Measurements from ENCODE around the gene CYP2B6. TPM values are rescaled to one million over a fixed set of nuclear protein-coding genes. Genes with fewer than 3 reads are reported as not detected.
"Not testable (repeated sequence)": the region's sequence is repeated elsewhere in the genome, so short reads cannot be mapped to it uniquely, and the experiment has no call there.

Gene CYP2B6
- total and polyA plus RNA-seq, 2 donors (not counting 3 experiments of a cell fraction or from before 2014, with no cell fraction given): not detected

DNA sequence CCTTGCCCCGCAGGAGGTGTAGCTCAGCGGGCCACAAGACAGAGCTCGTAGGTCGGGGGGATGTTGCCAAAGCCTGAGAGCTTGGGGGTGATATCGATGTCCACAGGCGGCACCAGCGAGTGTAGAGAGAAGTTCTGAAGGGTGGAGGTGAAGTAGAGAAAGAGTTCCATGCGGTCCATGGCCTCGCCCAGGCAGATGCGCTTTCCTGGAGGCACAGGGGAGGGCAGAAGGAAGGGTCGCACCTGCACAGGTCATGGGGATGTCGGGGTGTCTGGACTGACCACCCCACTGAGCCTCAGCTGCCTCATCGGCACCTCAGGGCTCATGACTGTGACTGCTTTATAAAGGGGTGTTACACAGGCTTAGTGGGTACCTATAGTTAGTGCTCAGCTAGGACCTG is 59.3 kb downstream of the CYP2B6 start:
- Histone ChIP-seq H3K27ac (ENCODE audit: insufficient read depth, low read depth, low read length) (no peak overlapping the region), H4K20me1 (replicated peaks; ENCODE audit: control insufficient read depth, extremely low read depth, insufficient read depth, low read length) (no peaks in the 10 kb centered on the region), H3K9me1 (replicated peaks; ENCODE audit: control insufficient read depth, extremely low read depth, insufficient read depth, low read length) (no peaks in the 10 kb centered on the region), H3K9me3 (replicated peaks; ENCODE audit: control insufficient read depth, insufficient read depth, low read length) (no peaks in the 10 kb centered on the region), H3K36me3 (ENCODE audit: control insufficient read depth in 2 of 2, extremely low read depth in 1 of 2, insufficient read depth in 2 of 2, low read length in 2 of 2) (no peaks in the 10 kb centered on the region), H3K4me1 (ENCODE audit: control insufficient read depth, extremely low read depth, insufficient read depth, low read length) (no peaks in the 10 kb centered on the region), H3K27me3 (ENCODE audit: control insufficient read depth in 2 of 2, insufficient read depth in 2 of 2, low read length in 2 of 2) (no peaks in the 10 kb centered on the region), H3K4me2 (ENCODE audit: insufficient read depth, low read length) (no peak overlapping the region), H2AFZ (ENCODE audit: low read depth, low read length) (no peak overlapping the region), H3K4me3 (replicated peaks in 1 of 3; ENCODE audit: insufficient read depth in 1 of 3, low read depth in 1 of 3, low read length in 3 of 3) (no peak overlapping the region), H3K79me2 (ENCODE audit: control insufficient read depth, insufficient read depth, low read length) (no peaks in the 10 kb centered on the region), H3K9ac (replicated peaks; ENCODE audit: extremely low read depth, insufficient read depth, low read length) (no peak overlapping the region)
- ChIA-PET CTCF (no interaction called here), POLR2A (no interaction called here)
- dilution Hi-C loops (cut with MboI; ENCODE audit: extremely low pct_ligation_motif_present, low sequenced_read_pairs): no loop called here
- no peak for FAIRE-seq
- DNase-seq (ENCODE audit: low read depth, low spot score): no peak
- intact Hi-C loops (cut with micrococcal nuclease): no loop called here
- BruUV-seq (replicated peaks): no TSS peak
- TF ChIP-seq POLR2AphosphoS5 (IDR thresholded peaks at IDR 0.05; ENCODE audit: insufficient read depth, low read depth, low read length) (no peak), POLR2A (IDR thresholded peaks at IDR 0.05; ENCODE audit: low read depth, low read length) (no peak), JUN (IDR thresholded peaks at IDR 0.05; ENCODE audit: borderline replicate concordance, insufficient read depth, insufficient read length, low read depth) (no peak), FOS (IDR thresholded peaks at IDR 0.05; ENCODE audit: borderline replicate concordance, insufficient read depth, low read length) (no peak), GATA2 (IDR thresholded peaks at IDR 0.05; ENCODE audit: insufficient read depth, insufficient read length, low read depth, low read length) (no peak), MYC (IDR thresholded peaks at IDR 0.05; ENCODE audit: low read depth, low read length) (no peak), EZH2 (IDR thresholded peaks at IDR 0.05; ENCODE audit: borderline replicate concordance, low read depth, low read length, severe bottlenecking) (no peak)
- TF ChIP-seq, protein P1, sequence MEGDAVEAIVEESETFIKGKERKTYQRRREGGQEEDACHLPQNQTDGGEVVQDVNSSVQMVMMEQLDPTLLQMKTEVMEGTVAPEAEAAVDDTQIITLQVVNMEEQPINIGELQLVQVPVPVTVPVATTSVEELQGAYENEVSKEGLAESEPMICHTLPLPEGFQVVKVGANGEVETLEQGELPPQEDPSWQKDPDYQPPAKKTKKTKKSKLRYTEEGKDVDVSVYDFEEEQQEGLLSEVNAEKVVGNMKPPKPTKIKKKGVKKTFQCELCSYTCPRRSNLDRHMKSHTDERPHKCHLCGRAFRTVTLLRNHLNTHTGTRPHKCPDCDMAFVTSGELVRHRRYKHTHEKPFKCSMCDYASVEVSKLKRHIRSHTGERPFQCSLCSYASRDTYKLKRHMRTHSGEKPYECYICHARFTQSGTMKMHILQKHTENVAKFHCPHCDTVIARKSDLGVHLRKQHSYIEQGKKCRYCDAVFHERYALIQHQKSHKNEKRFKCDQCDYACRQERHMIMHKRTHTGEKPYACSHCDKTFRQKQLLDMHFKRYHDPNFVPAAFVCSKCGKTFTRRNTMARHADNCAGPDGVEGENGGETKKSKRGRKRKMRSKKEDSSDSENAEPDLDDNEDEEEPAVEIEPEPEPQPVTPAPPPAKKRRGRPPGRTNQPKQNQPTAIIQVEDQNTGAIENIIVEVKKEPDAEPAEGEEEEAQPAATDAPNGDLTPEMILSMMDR (IDR thresholded peaks at IDR 0.05; ENCODE audit: extremely low read depth in 1 of 2, insufficient read depth in 1 of 2, low read depth in 1 of 2, low read length in 2 of 2): no peak
- TF ChIP-seq, protein P2, sequence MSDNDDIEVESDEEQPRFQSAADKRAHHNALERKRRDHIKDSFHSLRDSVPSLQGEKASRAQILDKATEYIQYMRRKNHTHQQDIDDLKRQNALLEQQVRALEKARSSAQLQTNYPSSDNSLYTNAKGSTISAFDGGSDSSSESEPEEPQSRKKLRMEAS (IDR thresholded peaks at IDR 0.05; ENCODE audit: insufficient read depth, insufficient read length): no peak

- POLR2A ChIA-PET; CTCF ChIA-PET; BruUV-seq (replicated peaks): not testable (repeated sequence)
Observed at GRCh38 chr19:41052162-41052561, 61.1 kb downstream of the CYP2B6 start.

GRCh38 chr19:41053331-41053730 is 62.2 kb downstream of the CYP2B6 start:
- H3K4me3 ChIP-seq (replicated peaks in 1 of 3; ENCODE audit: insufficient read depth in 1 of 3, low read depth in 1 of 3, low read length in 3 of 3); H3K9ac ChIP-seq (replicated peaks; ENCODE audit: extremely low read depth, insufficient read depth, low read length); H3K36me3 ChIP-seq (ENCODE audit: control insufficient read depth in 2 of 2, extremely low read depth in 1 of 2, insufficient read depth in 2 of 2, low read length in 2 of 2); FAIRE-seq; BruUV-seq (replicated peaks); H3K79me2 ChIP-seq (ENCODE audit: control insufficient read depth, insufficient read depth, low read length); dilution Hi-C loops (cut with MboI; ENCODE audit: extremely low pct_ligation_motif_present, low sequenced_read_pairs); H3K27me3 ChIP-seq (ENCODE audit: control insufficient read depth in 2 of 2, insufficient read depth in 2 of 2, low read length in 2 of 2); H3K27ac ChIP-seq (ENCODE audit: insufficient read depth, low read depth, low read length); POLR2A ChIA-PET; CTCF ChIA-PET; H3K4me2 ChIP-seq (ENCODE audit: insufficient read depth, low read length); H3K9me1 ChIP-seq (replicated peaks; ENCODE audit: control insufficient read depth, extremely low read depth, insufficient read depth, low read length); H4K20me1 ChIP-seq (replicated peaks; ENCODE audit: control insufficient read depth, extremely low read depth, insufficient read depth, low read length); H3K4me1 ChIP-seq (ENCODE audit: control insufficient read depth, extremely low read depth, insufficient read depth, low read length); H2AFZ ChIP-seq (ENCODE audit: low read depth, low read length); DNase-seq (ENCODE audit: low read depth, low spot score); H3K9me3 ChIP-seq (replicated peaks; ENCODE audit: control insufficient read depth, insufficient read depth, low read length); intact Hi-C loops (cut with micrococcal nuclease): not testable (repeated sequence)

More at GRCh38 chr19:41052162-41052561, 61.1 kb downstream of the CYP2B6 start:
- intact Hi-C loops (cut with micrococcal nuclease); H3K27ac ChIP-seq (ENCODE audit: insufficient read depth, low read depth, low read length); dilution Hi-C loops (cut with MboI; ENCODE audit: extremely low pct_ligation_motif_present, low sequenced_read_pairs); H3K4me3 ChIP-seq (replicated peaks in 1 of 3; ENCODE audit: insufficient read depth in 1 of 3, low read depth in 1 of 3, low read length in 3 of 3); H3K9me1 ChIP-seq (replicated peaks; ENCODE audit: control insufficient read depth, extremely low read depth, insufficient read depth, low read length); H3K27me3 ChIP-seq (ENCODE audit: control insufficient read depth in 2 of 2, insufficient read depth in 2 of 2, low read length in 2 of 2); H3K4me2 ChIP-seq (ENCODE audit: insufficient read depth, low read length); H2AFZ ChIP-seq (ENCODE audit: low read depth, low read length); DNase-seq (ENCODE audit: low read depth, low spot score); FAIRE-seq; H3K9me3 ChIP-seq (replicated peaks; ENCODE audit: control insufficient read depth, insufficient read depth, low read length); H3K79me2 ChIP-seq (ENCODE audit: control insufficient read depth, insufficient read depth, low read length); H4K20me1 ChIP-seq (replicated peaks; ENCODE audit: control insufficient read depth, extremely low read depth, insufficient read depth, low read length); H3K36me3 ChIP-seq (ENCODE audit: control insufficient read depth in 2 of 2, extremely low read depth in 1 of 2, insufficient read depth in 2 of 2, low read length in 2 of 2); H3K9ac ChIP-seq (replicated peaks; ENCODE audit: extremely low read depth, insufficient read depth, low read length); H3K4me1 ChIP-seq (ENCODE audit: control insufficient read depth, extremely low read depth, insufficient read depth, low read length): not testable (repeated sequence)

All from endothelial cell of umbilical vein (primary cell).